Caco-2 (cell line): ENCODE data around the gene EBNA1BP2. TPM values are rescaled to one million over a fixed set of nuclear protein-coding genes. Genes with fewer than 3 reads are reported as not detected.
A peak's percentile ranks its signal among the peaks of the same experiment; 100 is the strongest.
"Not testable (repeated sequence)": the region's sequence is repeated elsewhere in the genome, so short reads cannot be mapped to it uniquely, and the experiment has no call there.

ENCODE experiments used
- BruUV-seq: library from RNA; stranded (reverse); fragments of 400-500 nt; replicated peaks from 2 replicates; lab custom pipeline; 2021; lab: Mats Ljungman, UMichigan
- CTCF ChIA-PET: fragments of 300-600 bp; sonication (Branson Sonifier 250); formaldehyde crosslinking; loops from one replicate; lab custom pipeline; 2022; ENCODE audit warnings: antibody characterized with exemption; lab: Charles Lee
- POLR2A ChIA-PET: fragments of 300-600 bp; sonication (Branson Sonifier 250); formaldehyde crosslinking; loops from one replicate; lab custom pipeline; 2022; ENCODE audit warnings: antibody characterized with exemption; lab: Charles Lee
- DNase-seq, 2 experiments: peaks; one replicate each; pipeline versions ENCODE4 v3.0.0 to v3.0.0-alpha.2; 2020 to 2022
- H3K27me3 ChIP-seq: replicated peaks from 2 replicates; pipeline ENCODE4 v1.6.0; 2011; ENCODE audit warnings: low read length; ENCODE audit not compliant: control insufficient read depth, insufficient read depth
- H3K36me3 ChIP-seq: 2 replicates; pipeline ENCODE4 v1.5.1; 2011; ENCODE audit warnings: low read length; ENCODE audit not compliant: control insufficient read depth, insufficient read depth
- H3K4me1 ChIP-seq: fragments of 250-450 bp; sonication (Bioruptor Pico); 2 replicates; pipeline ENCODE4 v1.5.1; 2020; ENCODE audit warnings: mild to moderate bottlenecking
- H3K4me3 ChIP-seq: 2 replicates; pipeline ENCODE4 v1.5.1; 2011; ENCODE audit warnings: low read depth, mild to moderate bottlenecking, control low read depth, low read length
- H3K9me3 ChIP-seq: fragments of 250-450 bp; sonication (Bioruptor Pico); 2 replicates; pipeline ENCODE4 v1.5.1; 2020; ENCODE audit warnings: mild to moderate bottlenecking, moderate library complexity
- H3K27ac Mint-ChIP-seq: one replicate; pipeline ENCODE4 v1.8.0; 2022; ENCODE audit warnings: mixed read lengths; ENCODE audit not compliant: unreplicated experiment
- H3K27me3 Mint-ChIP-seq: one replicate; pipeline ENCODE4 v1.8.0; 2022; ENCODE audit warnings: mixed read lengths; ENCODE audit not compliant: insufficient read depth, unreplicated experiment
- H3K36me3 Mint-ChIP-seq: one replicate; pipeline ENCODE4 v1.8.0; 2022; ENCODE audit warnings: mild to moderate bottlenecking, mixed read lengths; ENCODE audit not compliant: insufficient read depth, unreplicated experiment
- H3K4me1 Mint-ChIP-seq: one replicate; pipeline ENCODE4 v1.8.0; 2022; ENCODE audit warnings: low read depth, mixed read lengths; ENCODE audit not compliant: unreplicated experiment
- H3K4me3 Mint-ChIP-seq: one replicate; pipeline ENCODE4 v1.8.0; 2022; ENCODE audit warnings: mild to moderate bottlenecking, moderate library complexity, mixed read lengths; ENCODE audit not compliant: unreplicated experiment
- H3K9me3 Mint-ChIP-seq: one replicate; pipeline ENCODE4 v1.8.0; 2022; ENCODE audit warnings: mixed read lengths; ENCODE audit not compliant: unreplicated experiment
- CTCF ChIP-seq, 2 experiments: fragments of 200-600 bp in 1 of 2; IDR thresholded peaks; 1 replicate in 1 of 2; 2 replicates in 1 of 2; pipeline versions ENCODE4 v1.5.1 to v1.8.0; 2011 to 2022; ENCODE audit warnings: antibody characterized with exemption in 1 of 2, control low read depth in 1 of 2, inconsistent platforms in 1 of 2, low read depth in 1 of 2, low read length in 1 of 2, mild to moderate bottlenecking in 1 of 2, moderate library complexity in 1 of 2; ENCODE audit not compliant: insufficient read depth in 1 of 2, severe bottlenecking in 1 of 2, unreplicated experiment in 1 of 2
- intact Hi-C: fragments of 100-400 bp; cut with micrococcal nuclease; formaldehyde crosslinking; loops from one replicate; pipeline ENCODE4 v1.10.0; 2022; ENCODE audit not compliant: unreplicated experiment
- microRNA-seq: library from miRNA; unstranded; fragments of <30 nt; microRNA quantifications from one replicate; pipeline ENCODE4 v1.2.0, GENCODE V29; 2022
- total RNA-seq: library from RNA; stranded (reverse); gene quantifications from 2 replicates; pipeline ENCODE4 v1.2.3, GENCODE V29; 2022

The EBNA1BP2 gene
- total RNA-seq, 1 experiment from 2014 or later: 56.3 TPM

GRCh38 chr1:43123031-43123430 lies 49.1 kb downstream of the EBNA1BP2 start:
- Mint-ChIP-seq H3K27me3 (no peaks in the 10 kb centered on the region), H3K4me3 (no peak overlapping the region), H3K27ac (no peak overlapping the region), H3K4me1 (no peaks in the 10 kb centered on the region), H3K9me3 (peaks cover 10% of the 10 kb centered on the region), H3K36me3 (peaks cover 6% of the 10 kb centered on the region)
- POLR2A ChIA-PET: no interaction called here
- Histone ChIP-seq H3K27me3 (no peaks in the 10 kb centered on the region), H3K9me3 (no peaks in the 10 kb centered on the region), H3K4me1 (peaks cover 4% of the 10 kb centered on the region; the same call in 1 of the 2 replicates), H3K4me3 (no peak overlapping the region), H3K36me3 (no peaks in the 10 kb centered on the region)
- DNase-seq: no peak
- intact Hi-C loops: no loop called here
- no peak for TF ChIP-seq CTCF (IDR thresholded peaks at IDR 0.05; ENCODE audit: insufficient read depth in 1 of 2, low read depth in 1 of 2, low read length in 1 of 2, severe bottlenecking in 1 of 2, unreplicated experiment in 1 of 2)
- CTCF ChIA-PET: no interaction called here
- BruUV-seq: no TSS peak

- Mint-ChIP-seq H3K4me1 (no peaks in the 10 kb centered on the region), H3K4me3 (peak overlapping the region; percentile 80), H3K9me3 (peaks cover 10% of the 10 kb centered on the region), H3K36me3 (peaks cover 6% of the 10 kb centered on the region), H3K27ac (peak overlapping the region; percentile 88), H3K27me3 (no peaks in the 10 kb centered on the region)
- H3K9me3 ChIP-seq: no peaks in the 10 kb centered on the region
- CTCF ChIA-PET: no interaction called here
- H3K27me3 ChIP-seq: no peaks in the 10 kb centered on the region
- no TSS peak for BruUV-seq
- DNase-seq: peak in 1 of 2 experiments; percentile 7
- H3K4me1 ChIP-seq: peaks cover 4% of the 10 kb centered on the region; the same call in 1 of the 2 replicates
- TF ChIP-seq CTCF (IDR thresholded peaks at IDR 0.05; ENCODE audit: insufficient read depth in 1 of 2, low read depth in 1 of 2, low read length in 1 of 2, severe bottlenecking in 1 of 2, unreplicated experiment in 1 of 2): no peak
- peak overlapping the region; percentile 43 for H3K4me3 ChIP-seq
- POLR2A ChIA-PET: interaction anchor here (0.6 kb wide), 2 partner anchors 51 to 315 kb away, joined by 4 to 6 read pairs; no protein-coding TSS in a partner anchor
- intact Hi-C loops: loop anchor here (2.0 kb wide), 1 partner anchor 13 kb away; no protein-coding TSS in a partner anchor
- H3K36me3 ChIP-seq: no peaks in the 10 kb centered on the region
Observed at GRCh38 chr1:43121256-43121900, 50.7 kb downstream of the EBNA1BP2 start.

- H3K9me3 ChIP-seq, H3K4me1 Mint-ChIP-seq, H3K9me3 Mint-ChIP-seq, POLR2A ChIA-PET, H3K36me3 ChIP-seq, H3K27me3 Mint-ChIP-seq, CTCF ChIA-PET, H3K36me3 Mint-ChIP-seq, H3K4me1 ChIP-seq, H3K27me3 ChIP-seq: not testable (repeated sequence)
- Mint-ChIP-seq H3K27ac (peak overlapping the region; percentile 88), H3K4me3 (peak overlapping the region; percentile 80)
- DNase-seq: peak; percentile 49 to 64
- intact Hi-C loops: loop anchor here (2.0 kb wide), 1 partner anchor 15 kb away; no protein-coding TSS in a partner anchor
- TSS peak; percentile 55 for BruUV-seq
- peak overlapping the region; percentile 43 for H3K4me3 ChIP-seq
Observed at GRCh38 chr1:43119928-43120586, 52.0 kb downstream of the EBNA1BP2 start.

Small RNAs within 50 kb of the gene (microRNA-seq; reads per million reads assigned to microRNA genes)
- 0.56 reads per million for gene MIR6733

Other genes with a start within 250 kb of the EBNA1BP2 start
- gene SLC2A1, start 213.4 kb downstream of the EBNA1BP2 start, total RNA-seq: 422 and 437 TPM in 2 replicates
- 0.23 and 0.35 TPM in 2 replicates for gene CFAP57, start within 50 bp of the EBNA1BP2 start, total RNA-seq
- gene TMEM125, start 97.7 kb upstream of the EBNA1BP2 start, total RNA-seq: 22.8 and 25.9 TPM in 2 replicates
- gene C1orf210, start 113.3 kb upstream of the EBNA1BP2 start, total RNA-seq: 7.8 and 9.6 TPM in 2 replicates
- not detected in 2 replicates for gene TIE1, start 128.7 kb upstream of the EBNA1BP2 start, total RNA-seq
- gene MPL, start 165.5 kb upstream of the EBNA1BP2 start, total RNA-seq: 0.49 TPM in 1 of 2 replicates, not detected in the other
- gene CDC20, start 186.7 kb upstream of the EBNA1BP2 start, total RNA-seq: 123 and 125 TPM in 2 replicates
- gene ELOVL1, start 195.7 kb upstream of the EBNA1BP2 start, total RNA-seq: 66.8 and 67.1 TPM in 2 replicates
- 33.3 and 35.8 TPM in 2 replicates for gene MED8, start 217.5 kb upstream of the EBNA1BP2 start, total RNA-seq
- 29.0 and 31.6 TPM in 2 replicates for gene SZT2, start 217.6 kb upstream of the EBNA1BP2 start, total RNA-seq